OCI-LY3 (cell line): ENCODE results near the gene SCN4B.

Experiments used
- EZH2phosphoT487 ChIP-seq: fragments of 200-600 bp; shearing (Covaris generic); IDR thresholded peaks from 2 replicates; pipeline ENCODE4 v1.6.1; 2018; ENCODE audit warnings: antibody characterized with exemption, mixed run types, low read depth
- TF ChIP-seq, protein P1 (sequence below): fragments of 200-600, 300-600 bp; sonication (generic); IDR thresholded peaks from 2 replicates; pipeline ENCODE4 v1.5.1; 2014; ENCODE audit warnings: antibody characterized with exemption, low read length, low read depth

GRCh38 chr11:118084247-118084646, 68.4 kb downstream of the SCN4B start:
- TF ChIP-seq, protein P1, sequence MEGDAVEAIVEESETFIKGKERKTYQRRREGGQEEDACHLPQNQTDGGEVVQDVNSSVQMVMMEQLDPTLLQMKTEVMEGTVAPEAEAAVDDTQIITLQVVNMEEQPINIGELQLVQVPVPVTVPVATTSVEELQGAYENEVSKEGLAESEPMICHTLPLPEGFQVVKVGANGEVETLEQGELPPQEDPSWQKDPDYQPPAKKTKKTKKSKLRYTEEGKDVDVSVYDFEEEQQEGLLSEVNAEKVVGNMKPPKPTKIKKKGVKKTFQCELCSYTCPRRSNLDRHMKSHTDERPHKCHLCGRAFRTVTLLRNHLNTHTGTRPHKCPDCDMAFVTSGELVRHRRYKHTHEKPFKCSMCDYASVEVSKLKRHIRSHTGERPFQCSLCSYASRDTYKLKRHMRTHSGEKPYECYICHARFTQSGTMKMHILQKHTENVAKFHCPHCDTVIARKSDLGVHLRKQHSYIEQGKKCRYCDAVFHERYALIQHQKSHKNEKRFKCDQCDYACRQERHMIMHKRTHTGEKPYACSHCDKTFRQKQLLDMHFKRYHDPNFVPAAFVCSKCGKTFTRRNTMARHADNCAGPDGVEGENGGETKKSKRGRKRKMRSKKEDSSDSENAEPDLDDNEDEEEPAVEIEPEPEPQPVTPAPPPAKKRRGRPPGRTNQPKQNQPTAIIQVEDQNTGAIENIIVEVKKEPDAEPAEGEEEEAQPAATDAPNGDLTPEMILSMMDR: no peak
- no peak for TF ChIP-seq EZH2phosphoT487
